Measurements from ENCODE around the gene SEMA5A. TPM values are rescaled to one million over a fixed set of nuclear protein-coding genes. Genes with fewer than 3 reads are reported as not detected.

SEMA5A gene
- 10 to 100 TPM; 13.2 to 39.5 (median 36.3) TPM for polyA plus RNA-seq (ENCODE audit: insufficient read length in 4 of 4)

GRCh38 chr5:9545992-9546851, at the start of gene SEMA5A:
Gene SEMA5A, minus strand, starts transcription at chr5:9546075. Its CDS starts 166,129 bp downstream, at chr5:9379946.
- DNase-seq (ENCODE audit: low read depth in 4 of 4, low spot score in 3 of 4), result no peak

- no peak for DNase-seq (ENCODE audit: low read depth in 4 of 4, low spot score in 3 of 4)
These were observed 49.0 kb upstream of the SEMA5A start for GRCh38 chr5:9594913-9595312.

GRCh38 chr5:9589049-9589835, 43.4 kb upstream of the SEMA5A start:
- DNase-seq (ENCODE audit: low read depth in 4 of 4, low spot score in 3 of 4), result no peak

- DNase-seq (ENCODE audit: low read depth in 4 of 4, low spot score in 3 of 4), result no peak
These were observed 42.4 kb upstream of the SEMA5A start for GRCh38 chr5:9588254-9588653.

- DNase-seq (ENCODE audit: low read depth in 4 of 4, low spot score in 3 of 4), result no peak
These were observed 41.3 kb upstream of the SEMA5A start for GRCh38 chr5:9587135-9587534.

- DNase-seq (ENCODE audit: low read depth in 4 of 4, low spot score in 3 of 4), result no peak
These were observed 36.5 kb upstream of the SEMA5A start for GRCh38 chr5:9582406-9582805.

- DNase-seq (ENCODE audit: low read depth in 4 of 4, low spot score in 3 of 4), result no peak
These were observed 27.9 kb upstream of the SEMA5A start for GRCh38 chr5:9573796-9574195.

- no peak for DNase-seq (ENCODE audit: low read depth in 4 of 4, low spot score in 3 of 4)
These were observed 26.4 kb upstream of the SEMA5A start for GRCh38 chr5:9572246-9572645.

- DNase-seq (ENCODE audit: low read depth in 4 of 4, low spot score in 3 of 4), result no peak
These were observed 25.0 kb upstream of the SEMA5A start for GRCh38 chr5:9570876-9571275.

GRCh38 chr5:9567039-9567438, 21.2 kb upstream of the SEMA5A start:
- DNase-seq (ENCODE audit: low read depth in 4 of 4, low spot score in 3 of 4), result no peak

GRCh38 chr5:9564752-9565151, 18.9 kb upstream of the SEMA5A start:
- no peak for DNase-seq (ENCODE audit: low read depth in 4 of 4, low spot score in 3 of 4)

GRCh38 chr5:9562141-9562540, 16.3 kb upstream of the SEMA5A start:
- no peak for DNase-seq (ENCODE audit: low read depth in 4 of 4, low spot score in 3 of 4)

- no peak for DNase-seq (ENCODE audit: low read depth in 4 of 4, low spot score in 3 of 4)
These were observed 14.1 kb upstream of the SEMA5A start for GRCh38 chr5:9559965-9560364.

- no peak for DNase-seq (ENCODE audit: low read depth in 4 of 4, low spot score in 3 of 4)
These were observed 12.6 kb upstream of the SEMA5A start for GRCh38 chr5:9558319-9558965.

- no peak for DNase-seq (ENCODE audit: low read depth in 4 of 4, low spot score in 3 of 4)
These were observed 11.8 kb upstream of the SEMA5A start for GRCh38 chr5:9557696-9558095.

GRCh38 chr5:9555961-9556360, 10.1 kb upstream of the SEMA5A start:
- no peak for DNase-seq (ENCODE audit: low read depth in 4 of 4, low spot score in 3 of 4)

- no peak for DNase-seq (ENCODE audit: low read depth in 4 of 4, low spot score in 3 of 4)
These were observed 8.2 kb upstream of the SEMA5A start for GRCh38 chr5:9554122-9554521.

- DNase-seq (ENCODE audit: low read depth in 4 of 4, low spot score in 3 of 4), result no peak
These were observed 7.7 kb upstream of the SEMA5A start for GRCh38 chr5:9553561-9553960.

- no peak for DNase-seq (ENCODE audit: low read depth in 4 of 4, low spot score in 3 of 4)
These were observed 6.0 kb upstream of the SEMA5A start for GRCh38 chr5:9551567-9552537.

GRCh38 chr5:9549941-9550340, 4.1 kb upstream of the SEMA5A start:
- DNase-seq (ENCODE audit: low read depth in 4 of 4, low spot score in 3 of 4), result no peak
